HG02981 (cell line): ENCODE data around the gene KRTAP10-8.
"Not testable (repeated sequence)": the region's sequence is repeated elsewhere in the genome, so short reads cannot be mapped to it uniquely, and the experiment has no call there.

Experiments used
- ATAC-seq: cut with Tn5 transposase; IDR thresholded peaks from one replicate; pipeline ENCODE4 v1.9.1; 2021; ENCODE audit warnings: mild to moderate bottlenecking, moderate library complexity; ENCODE audit not compliant: unreplicated experiment

The KRTAP10-8 gene

GRCh38 chr21:44598061-44598460, 13.8 kb upstream of the KRTAP10-8 start:
- no peak for ATAC-seq

GRCh38 chr21:44599264-44600029, 12.4 kb upstream of the KRTAP10-8 start:
- no peak for ATAC-seq

- ATAC-seq, result not testable (repeated sequence)
These were observed 11.5 kb upstream of the KRTAP10-8 start, which contains the start of gene KRTAP10-7 for GRCh38 chr21:44600118-44600978. TSS of gene KRTAP10-7 (plus strand) at chr21:44600597. CDS start at chr21:44600622, 25 bp downstream.

- ATAC-seq, result not testable (repeated sequence)
These were observed 10.8 kb upstream of the KRTAP10-8 start for GRCh38 chr21:44601091-44601490.

- ATAC-seq, result no peak
These were observed 10.1 kb upstream of the KRTAP10-8 start for GRCh38 chr21:44601596-44602462.

- ATAC-seq, result no peak
These were observed 9.4 kb upstream of the KRTAP10-8 start for GRCh38 chr21:44602463-44602850.

GRCh38 chr21:44603109-44603875, 8.6 kb upstream of the KRTAP10-8 start:
- ATAC-seq, result no peak

GRCh38 chr21:44603911-44604310, 8.0 kb upstream of the KRTAP10-8 start:
- ATAC-seq, result no peak

- ATAC-seq, result no peak
These were observed 5.4 kb upstream of the KRTAP10-8 start for GRCh38 chr21:44606495-44606894.

- no peak for ATAC-seq
These were observed 2.7 kb upstream of the KRTAP10-8 start for GRCh38 chr21:44609193-44609592.

- ATAC-seq, result not testable (repeated sequence)
These were observed 1.6 kb upstream of the KRTAP10-8 start for GRCh38 chr21:44610157-44610843.

GRCh38 chr21:44611551-44611950, 328 bp upstream of the KRTAP10-8 start:
- no peak for ATAC-seq

- ATAC-seq, result no peak
These were observed 870 bp downstream of the KRTAP10-8 start for GRCh38 chr21:44612669-44613229.

- ATAC-seq, result no peak
These were observed 1.7 kb downstream of the KRTAP10-8 start for GRCh38 chr21:44613386-44614155.

- no peak for ATAC-seq
These were observed 2.3 kb downstream of the KRTAP10-8 start for GRCh38 chr21:44614161-44614631.

GRCh38 chr21:44614961-44615391, 3.1 kb downstream of the KRTAP10-8 start:
- ATAC-seq, result no peak

- no peak for ATAC-seq
These were observed 3.6 kb downstream of the KRTAP10-8 start for GRCh38 chr21:44615466-44615865.

GRCh38 chr21:44615911-44616590, 4.2 kb downstream of the KRTAP10-8 start:
- ATAC-seq, result no peak
